Heart left ventricle (tissue), 16 donors: ENCODE measurements around the gene ABLIM1. TPM values are rescaled to one million over a fixed set of nuclear protein-coding genes. Genes with fewer than 3 reads are reported as not detected.

Experiments
- ATAC-seq, 4 donors: fragments of 200-7000 bp; cut with Tn5 transposase; one replicate each; pipeline ENCODE4 v1.9.1; 2020 to 2022; ENCODE audit warnings: moderate library complexity in 4 of 4, mild to moderate bottlenecking in 3 of 4, moderate number of reproducible peaks in 1 of 4
- DNase-seq, 5 donors: peaks; one replicate each; pipeline ENCODE4 v3.0.0-alpha.2; 2020
- H3K27ac ChIP-seq, 12 donors: fragments of 200-600 bp; sonication (generic) in 4 of 12; one replicate each; pipeline versions ENCODE4 v1.5.0 to v1.8.0; 2016 to 2022; ENCODE audit warnings: mild to moderate bottlenecking in 2 of 12
- H3K27me3 ChIP-seq, 9 donors: fragments of 200-600 bp; sonication (generic) in 2 of 9; one replicate each; pipeline versions ENCODE4 v1.5.1 to v1.8.0; 2016 to 2022; ENCODE audit warnings: mild to moderate bottlenecking in 3 of 9
- H3K36me3 ChIP-seq, 9 donors: fragments of 200-600 bp; sonication (generic) in 2 of 9; one replicate each; pipeline versions ENCODE4 v1.5.0 to v1.8.0; 2018 to 2022; ENCODE audit warnings: mild to moderate bottlenecking in 2 of 9
- H3K4me1 ChIP-seq, 12 donors: fragments of 200-600 bp; sonication (generic) in 4 of 12; one replicate each; pipeline versions ENCODE4 v1.5.0 to v1.8.0; 2016 to 2022; ENCODE audit warnings: mild to moderate bottlenecking in 3 of 12
- H3K4me3 ChIP-seq, 12 donors: fragments of 200-600 bp; sonication (generic) in 4 of 12; one replicate each; pipeline versions ENCODE4 v1.5.0 to v1.8.0; 2017 to 2022; ENCODE audit warnings: mild to moderate bottlenecking in 9 of 12, moderate library complexity in 4 of 12
- H3K9me3 ChIP-seq, 12 donors: fragments of 200-600 bp; sonication (generic) in 4 of 12; one replicate each; pipeline versions ENCODE4 v1.5.0 to v1.8.0; 2016 to 2022; ENCODE audit warnings: mild to moderate bottlenecking in 1 of 12
- POLR2A ChIP-seq, 2 donors: fragments of 450-650 bp; IDR thresholded peaks; one replicate each; pipeline ENCODE4 v1.6.1; 2017; ENCODE audit warnings: antibody characterized with exemption in 2 of 2, mild to moderate bottlenecking in 2 of 2, moderate library complexity in 2 of 2
- WGBS, 4 donors: extraction: QIAGEN DNeasy Blood & Tissue Kit in 2 of 4; methylation state at CpG; one replicate each; pipeline versions ENCODE4 v1.1.5 to v1.1.7; 2013 to 2018; 5-methylcytosine and 5-hydroxymethylcytosine counted together
- intact Hi-C, 10 donors: fragments of 100-400 bp; cut with DNase I; formaldehyde crosslinking; loops; one replicate each; pipeline versions ENCODE4 v1.11.1 to v1.14.2; 2022
- polyA plus RNA-seq, 2 donors: library from polyadenylated mRNA; stranded (reverse); fragments of 200-250 nt; gene quantifications; one replicate each; pipeline ENCODE4 v1.2.3, GENCODE V29; 2013
- total RNA-seq, 9 donors: library from RNA; depleted of rRNA in 2 of 9; stranded (reverse); fragments of >200 nt in 2 of 9; fragmentation: NEBNext Ultra II Directional in 3 of 9; extraction: Animal tissue kit (Norgen Biotek cat#: 25700) in 3 of 9; gene quantifications; one replicate each; pipeline versions ENCODE4 v1.1.0 to v1.2.4, GENCODE V29; 2016 to 2023
- TF ChIP-seq, protein P1 (sequence below), 12 donors: fragments of 200-600 bp; sonication (generic) in 4 of 12; IDR thresholded peaks; one replicate each; pipeline versions ENCODE4 v1.5.0 to v1.8.0; 2018 to 2022; ENCODE audit warnings: antibody characterized with exemption in 12 of 12, mild to moderate bottlenecking in 5 of 12
- donor health status: ischemic (EF 13 %, LVEDD 7.1; RV severe dilation, severe dysfunction).
- donor health status: healthy with polysubstance abuse.
- donor health status: DM: no; HTN: yes; CAD: no.
- donor health status: DM: no; HTN: no; CAD: no.
- donor health status: ischemic (EF 25% LVEDD 6.9; RV normal size, moderate dysfunction).
- donor health status: ischemic (EF 25% LVEDD 5.7; RV mildly dilated, moderate dysfunction).
- donor health status: healthy.
- donor health status: DM: yes; HTN: yes; CAD: no.
- donor health status: ischemic (EF 35%, LVEDD 5.7; RV mildly dilated, moderate dysfunction).
- donor health status: nonischemic (EF 11% LVEDD 7.7; RV severe dilation, severe dysfunction).
- donor health status: DM: yes; HTN: yes; CAD: no.
- donor health status: PGD.
- donor health status: ischemic (EF 29% LVEDD 5.4; RV normal size, mild dysfunction).
- donor health status: nonischemic (EF 23%, LVEDD 6.1; RV moderate dilation, normal function).

Gene ABLIM1
- total and polyA plus RNA-seq, 11 donors: 242 to 713 (median 561) TPM

DNA sequence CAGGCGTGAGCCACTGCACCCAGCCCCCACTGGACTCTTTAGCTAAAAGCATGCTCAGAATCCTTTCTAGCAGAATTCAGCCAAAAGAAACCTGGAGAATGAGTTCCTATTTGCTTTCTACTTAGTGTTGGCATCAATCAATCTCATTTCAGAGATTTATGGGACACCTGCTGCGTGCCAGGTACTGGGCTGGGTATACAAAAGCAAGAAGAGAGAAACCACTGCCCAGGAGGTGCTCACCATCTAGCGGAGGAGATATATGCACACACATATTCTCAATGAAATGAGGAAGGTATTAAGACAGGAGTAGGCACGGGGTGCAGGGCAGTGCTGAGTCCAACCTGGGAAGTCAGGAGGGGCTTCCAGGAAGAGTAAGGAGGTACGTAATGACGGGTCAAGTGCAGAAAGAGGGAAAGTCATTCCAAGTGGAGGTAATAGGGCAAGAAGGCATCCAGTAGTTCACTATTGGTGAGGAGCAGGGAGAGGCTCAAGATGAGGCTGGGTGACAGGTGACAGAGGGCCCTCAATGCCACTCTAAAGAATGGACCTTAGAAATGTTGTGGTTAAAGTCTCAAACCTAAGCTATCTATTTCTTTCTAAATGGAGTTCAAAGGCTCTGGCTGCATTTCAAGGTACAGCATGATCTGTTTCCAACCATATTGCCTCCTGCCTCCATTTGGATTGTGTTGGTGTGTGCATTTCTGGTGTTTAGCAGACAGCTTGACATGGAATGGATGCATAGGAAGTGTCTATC lies 22.1 kb downstream of the ABLIM1 start:
- Histone ChIP-seq H3K36me3 (peaks cover 0 to 6% (median 0%) of the 10 kb centered on the region in 9 donors), H3K27me3 (peaks cover 0 to 20% (median 0%) of the 10 kb centered on the region in 9 donors), H3K27ac (peak overlapping the region; percentile 63 to 92 (median 80)), H3K4me3 (no peak overlapping the region), H3K9me3 (no peaks in the 10 kb centered on the region), H3K4me1 (peaks cover 0 to 85% (median 55%) of the 10 kb centered on the region in 12 donors)
- intact Hi-C loops: loop anchor here in 5 of 10 donors (5.0 to 10.0 kb wide), 4 partner anchors 46 to 161 kb away; no protein-coding TSS in a partner anchor
- ATAC-seq (no peak), DNase-seq (no peak)
- TF ChIP-seq POLR2A (IDR thresholded peaks at IDR 0.05): no peak
- TF ChIP-seq, protein P1, sequence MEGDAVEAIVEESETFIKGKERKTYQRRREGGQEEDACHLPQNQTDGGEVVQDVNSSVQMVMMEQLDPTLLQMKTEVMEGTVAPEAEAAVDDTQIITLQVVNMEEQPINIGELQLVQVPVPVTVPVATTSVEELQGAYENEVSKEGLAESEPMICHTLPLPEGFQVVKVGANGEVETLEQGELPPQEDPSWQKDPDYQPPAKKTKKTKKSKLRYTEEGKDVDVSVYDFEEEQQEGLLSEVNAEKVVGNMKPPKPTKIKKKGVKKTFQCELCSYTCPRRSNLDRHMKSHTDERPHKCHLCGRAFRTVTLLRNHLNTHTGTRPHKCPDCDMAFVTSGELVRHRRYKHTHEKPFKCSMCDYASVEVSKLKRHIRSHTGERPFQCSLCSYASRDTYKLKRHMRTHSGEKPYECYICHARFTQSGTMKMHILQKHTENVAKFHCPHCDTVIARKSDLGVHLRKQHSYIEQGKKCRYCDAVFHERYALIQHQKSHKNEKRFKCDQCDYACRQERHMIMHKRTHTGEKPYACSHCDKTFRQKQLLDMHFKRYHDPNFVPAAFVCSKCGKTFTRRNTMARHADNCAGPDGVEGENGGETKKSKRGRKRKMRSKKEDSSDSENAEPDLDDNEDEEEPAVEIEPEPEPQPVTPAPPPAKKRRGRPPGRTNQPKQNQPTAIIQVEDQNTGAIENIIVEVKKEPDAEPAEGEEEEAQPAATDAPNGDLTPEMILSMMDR (IDR thresholded peaks at IDR 0.05): no peak
- 80 to 90% (median 87%) methylated on average over 6 of the region's 6 CpGs for WGBS, 4 donors

DNA sequence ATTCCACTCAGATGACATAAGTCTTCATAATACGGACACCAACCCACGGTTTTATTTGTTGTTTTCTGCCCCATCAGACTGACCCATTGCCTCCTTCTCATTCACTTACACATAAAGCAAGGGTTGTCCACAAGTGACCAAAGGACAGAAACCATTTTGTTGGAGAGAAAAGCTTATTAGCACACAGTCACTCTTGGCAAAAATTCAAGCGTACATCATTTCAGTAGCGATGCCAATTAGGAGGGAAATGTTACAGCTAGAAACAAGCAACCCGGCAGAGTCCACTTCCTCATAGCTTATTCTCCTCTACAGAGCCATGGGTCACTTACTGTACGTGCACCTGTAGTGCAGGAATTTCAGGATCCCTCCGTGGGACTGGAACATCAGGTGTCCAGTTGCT lies 23.0 kb downstream of the ABLIM1 start:
- H3K36me3 ChIP-seq: peaks cover 0 to 6% (median 0%) of the 10 kb centered on the region in 9 donors
- WGBS, 4 donors: 24 to 42% (median 27%) methylated on average over 7 of the region's 7 CpGs
- no peak for DNase-seq
- H3K27me3 ChIP-seq: peaks cover 0 to 21% (median 0%) of the 10 kb centered on the region in 9 donors
- peak overlapping the region in 7 of 12 donors; percentile 1 to 19 (median 5) for H3K4me3 ChIP-seq
- TF ChIP-seq, protein P1 (IDR thresholded peaks at IDR 0.05): no peak
- TF ChIP-seq POLR2A (IDR thresholded peaks at IDR 0.05): no peak
- peaks cover 0 to 82% (median 55%) of the 10 kb centered on the region in 12 donors for H3K4me1 ChIP-seq
- H3K9me3 ChIP-seq: no peaks in the 10 kb centered on the region
- intact Hi-C loops: loop anchor here in 5 of 10 donors (5.0 to 10.0 kb wide), 4 partner anchors 47 to 160 kb away; no protein-coding TSS in a partner anchor
- peak overlapping the region; percentile 63 to 92 (median 80) for H3K27ac ChIP-seq
- ATAC-seq: no peak

DNA sequence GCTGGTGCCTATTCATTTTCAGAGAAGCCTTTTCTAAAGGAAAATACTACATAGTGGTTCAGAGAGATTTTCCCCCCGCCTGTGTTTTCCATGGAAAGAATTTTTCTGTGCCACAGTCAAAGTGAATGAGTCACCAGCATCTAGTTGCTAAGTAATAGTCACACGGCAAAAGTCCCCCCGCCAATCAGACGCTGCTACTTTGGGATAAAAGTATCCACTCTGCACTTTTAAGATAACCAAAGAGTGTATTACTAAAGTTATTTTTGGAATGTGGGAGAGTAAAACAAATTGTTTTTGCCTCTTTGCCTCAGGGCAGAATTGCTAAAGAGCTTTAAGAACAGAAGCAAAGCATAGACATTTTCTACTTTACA lies 23.5 kb downstream of the ABLIM1 start:
- Histone ChIP-seq H3K36me3 (peaks cover 0 to 4% (median 0%) of the 10 kb centered on the region in 9 donors), H3K4me1 (peaks cover 0 to 81% (median 55%) of the 10 kb centered on the region in 12 donors), H3K27ac (peak overlapping the region; percentile 63 to 92 (median 80)), H3K4me3 (peak overlapping the region in 5 of 12 donors; percentile 1 to 19 (median 5)), H3K9me3 (no peaks in the 10 kb centered on the region), H3K27me3 (peaks cover 0 to 21% (median 0%) of the 10 kb centered on the region in 9 donors)
- intact Hi-C loops: loop anchor here in 6 of 10 donors (5.0 to 10.0 kb wide), 5 partner anchors 48 to 160 kb away; no protein-coding TSS in a partner anchor
- DNase-seq: peak in 4 of 5 donors; percentile 63 to 75 (median 73)
- WGBS, 4 donors: 16 to 18% (median 17%) methylated on average over 4 of the region's 4 CpGs
- TF ChIP-seq, protein P1 (IDR thresholded peaks at IDR 0.05): no peak
- TF ChIP-seq POLR2A (IDR thresholded peaks at IDR 0.05): no peak
- ATAC-seq: peak; percentile 12 to 62 (median 36)
